DOHH2 (cell line): Measurements from ENCODE around the gene SERINC5.
A peak's percentile ranks its signal among the peaks of the same experiment; 100 is the strongest.

Experiments used
- H3F3A ChIP-seq: fragments of 200-600 bp; sonication (generic), shearing (Covaris generic); 2 replicates; pipeline ENCODE4 v1.6.0; 2016; ENCODE audit warnings: antibody characterized with exemption, mild to moderate bottlenecking; ENCODE audit not compliant: control insufficient read depth, insufficient read depth
- H3K27ac ChIP-seq: fragments of 200-600 bp; sonication (generic); 2 replicates; pipeline ENCODE4 v1.5.1; 2014; ENCODE audit warnings: low read depth, mild to moderate bottlenecking, low read length, moderate library complexity
- H3K27me3 ChIP-seq: fragments of 200-600 bp; sonication (generic); 2 replicates; pipeline ENCODE4 v1.6.1; 2014; ENCODE audit warnings: mild to moderate bottlenecking, low read length, mixed read lengths; ENCODE audit not compliant: control insufficient read depth
- H3K36me3 ChIP-seq: fragments of 200-600 bp; sonication (generic); 2 replicates; pipeline ENCODE4 v1.6.1; 2014; ENCODE audit warnings: mild to moderate bottlenecking, low read length, moderate library complexity, mixed read lengths; ENCODE audit not compliant: control insufficient read depth
- H3K4me1 ChIP-seq: fragments of 200-600 bp; sonication (generic); 2 replicates; pipeline ENCODE4 v1.6.1; 2014; ENCODE audit warnings: mild to moderate bottlenecking, low read length, mixed read lengths; ENCODE audit not compliant: control insufficient read depth
- H3K4me2 ChIP-seq: fragments of 200-600 bp; sonication (generic); 2 replicates; pipeline ENCODE4 v1.6.0; 2014; ENCODE audit warnings: mild to moderate bottlenecking, low read length, moderate library complexity
- H3K4me3 ChIP-seq: fragments of 200-600 bp; sonication (generic); 2 replicates; pipeline ENCODE4 v1.5.1; 2014; ENCODE audit warnings: mild to moderate bottlenecking, low read length, mixed read lengths
- H3K79me2 ChIP-seq: fragments of 200-600 bp; sonication (generic); 2 replicates; pipeline ENCODE4 v1.6.1; 2014; ENCODE audit warnings: mild to moderate bottlenecking, low read length, mixed read lengths; ENCODE audit not compliant: control insufficient read depth
- H3K9me2 ChIP-seq: fragments of 200-600 bp; sonication (generic); replicated peaks from 2 replicates; pipeline ENCODE4 v1.6.1; 2014; ENCODE audit warnings: mild to moderate bottlenecking, low read length, mixed read lengths; ENCODE audit not compliant: control insufficient read depth
- H3K9me3 ChIP-seq: fragments of 200-600 bp; sonication (generic); 2 replicates; pipeline ENCODE4 v1.6.1; 2014; ENCODE audit warnings: antibody characterized with exemption, low read length, mixed read lengths; ENCODE audit not compliant: control insufficient read depth, insufficient read depth
- H4K20me1 ChIP-seq: fragments of 200-600 bp; sonication (generic); 2 replicates; pipeline ENCODE4 v1.6.0; 2014; ENCODE audit warnings: low read depth, mild to moderate bottlenecking, antibody characterized with exemption, low read length, moderate library complexity; ENCODE audit not compliant: control insufficient read depth, insufficient read depth
- EZH2phosphoT487 ChIP-seq: fragments of 200-600 bp; sonication (generic); IDR thresholded peaks from 2 replicates; pipeline ENCODE4 v1.6.1; 2017; ENCODE audit warnings: borderline replicate concordance, mild to moderate bottlenecking, antibody characterized with exemption, low read length, moderate library complexity, mixed read lengths
- TF ChIP-seq, protein P1 (sequence below): fragments of 200-600 bp; sonication (generic); IDR thresholded peaks from one replicate; pipeline ENCODE4 v1.5.1; 2014; ENCODE audit warnings: antibody characterized with exemption, mild to moderate bottlenecking, low read depth, low read length; ENCODE audit not compliant: poor library complexity, severe bottlenecking

Gene SERINC5

GRCh38 chr5:80083101-80083890 is 172.6 kb downstream of the SERINC5 start:
- 0 out of 2 replicates have a peak, but pooled peaks cover 2% of the 10 kb centered on the region for H3K27me3 ChIP-seq
- no peaks in the 10 kb centered on the region for H3K36me3 ChIP-seq
- no peaks in the 10 kb centered on the region for H3K79me2 ChIP-seq
- no peaks in the 10 kb centered on the region for H3K9me3 ChIP-seq
- no peak overlapping the region for H3K4me3 ChIP-seq
- peak overlapping the region; percentile 20; the same call in 1 of the 2 replicates for H3K4me2 ChIP-seq
- no peak for TF ChIP-seq EZH2phosphoT487
- TF ChIP-seq, protein P1, sequence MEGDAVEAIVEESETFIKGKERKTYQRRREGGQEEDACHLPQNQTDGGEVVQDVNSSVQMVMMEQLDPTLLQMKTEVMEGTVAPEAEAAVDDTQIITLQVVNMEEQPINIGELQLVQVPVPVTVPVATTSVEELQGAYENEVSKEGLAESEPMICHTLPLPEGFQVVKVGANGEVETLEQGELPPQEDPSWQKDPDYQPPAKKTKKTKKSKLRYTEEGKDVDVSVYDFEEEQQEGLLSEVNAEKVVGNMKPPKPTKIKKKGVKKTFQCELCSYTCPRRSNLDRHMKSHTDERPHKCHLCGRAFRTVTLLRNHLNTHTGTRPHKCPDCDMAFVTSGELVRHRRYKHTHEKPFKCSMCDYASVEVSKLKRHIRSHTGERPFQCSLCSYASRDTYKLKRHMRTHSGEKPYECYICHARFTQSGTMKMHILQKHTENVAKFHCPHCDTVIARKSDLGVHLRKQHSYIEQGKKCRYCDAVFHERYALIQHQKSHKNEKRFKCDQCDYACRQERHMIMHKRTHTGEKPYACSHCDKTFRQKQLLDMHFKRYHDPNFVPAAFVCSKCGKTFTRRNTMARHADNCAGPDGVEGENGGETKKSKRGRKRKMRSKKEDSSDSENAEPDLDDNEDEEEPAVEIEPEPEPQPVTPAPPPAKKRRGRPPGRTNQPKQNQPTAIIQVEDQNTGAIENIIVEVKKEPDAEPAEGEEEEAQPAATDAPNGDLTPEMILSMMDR, result peak; percentile 67
- H4K20me1 ChIP-seq, result no peaks in the 10 kb centered on the region
- no peaks in the 10 kb centered on the region for H3K9me2 ChIP-seq
- no peak overlapping the region for H3K27ac ChIP-seq
- H3K4me1 ChIP-seq, result peaks cover 11% of the 10 kb centered on the region
- no peaks in the 10 kb centered on the region for H3F3A ChIP-seq

DNA sequence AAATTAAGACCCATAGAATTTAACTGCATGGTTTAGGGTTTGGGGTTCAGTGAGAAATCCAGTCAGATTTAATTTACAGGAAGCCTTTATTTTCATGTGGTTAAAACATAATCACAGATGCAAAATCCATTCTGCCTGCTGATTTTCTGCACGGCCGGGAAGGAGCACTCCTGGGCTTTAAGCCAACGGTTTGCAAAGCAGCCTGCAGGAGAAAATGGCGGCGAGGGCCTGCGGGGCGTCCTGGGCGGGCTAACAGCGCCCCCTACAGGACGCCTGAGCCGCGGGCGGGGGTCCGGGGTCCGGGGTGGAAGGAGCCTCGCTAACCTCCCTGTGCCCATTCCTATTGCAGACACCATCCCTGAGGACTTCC is 173.1 kb downstream of the SERINC5 start:
- Histone ChIP-seq H3K27ac (no peak overlapping the region), H3K9me3 (no peaks in the 10 kb centered on the region), H3K27me3 (0 out of 2 replicates have a peak, but pooled peaks cover 1% of the 10 kb centered on the region), H3K36me3 (no peaks in the 10 kb centered on the region), H3K9me2 (no peaks in the 10 kb centered on the region), H4K20me1 (no peaks in the 10 kb centered on the region), H3F3A (no peaks in the 10 kb centered on the region), H3K4me3 (no peak overlapping the region), H3K79me2 (no peaks in the 10 kb centered on the region), H3K4me1 (peaks cover 11% of the 10 kb centered on the region), H3K4me2 (peak overlapping the region; percentile 20; the same call in 1 of the 2 replicates)
- TF ChIP-seq, protein P1, result peak; percentile 88
- no peak for TF ChIP-seq EZH2phosphoT487

DNA sequence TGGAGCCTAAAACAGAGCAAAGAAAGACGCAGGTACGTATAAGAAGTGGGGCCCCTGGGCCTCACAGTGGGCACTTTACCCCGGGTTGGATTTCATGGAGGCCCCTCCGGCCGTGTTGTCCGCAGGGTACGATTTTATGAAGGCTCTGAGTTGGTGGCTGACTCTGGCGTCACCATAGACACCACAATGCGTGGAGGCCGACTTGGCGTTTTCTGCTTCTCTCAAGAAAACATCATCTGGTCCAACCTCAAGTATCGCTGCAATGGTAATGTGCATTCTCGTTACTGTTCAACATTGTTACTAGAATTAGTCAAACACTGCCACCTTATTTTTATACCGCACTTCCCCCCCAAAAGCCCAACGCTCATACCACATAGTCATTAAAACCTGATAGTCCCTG is 173.6 kb downstream of the SERINC5 start:
- TF ChIP-seq, protein P1, result no peak
- TF ChIP-seq EZH2phosphoT487, result no peak
- no peak overlapping the region for H3K4me3 ChIP-seq

More for the DNA sequence above, 173.6 kb downstream of the SERINC5 start:
- Histone ChIP-seq H3K36me3 (no peaks in the 10 kb centered on the region), H3K9me3 (no peaks in the 10 kb centered on the region), H3K27ac (no peak overlapping the region), H3K4me2 (no peak overlapping the region; the same call in 1 of the 2 replicates), H3K9me2 (no peaks in the 10 kb centered on the region), H3K79me2 (no peaks in the 10 kb centered on the region), H3K4me1 (peaks cover 11% of the 10 kb centered on the region), H3K27me3 (no peaks in the 10 kb centered on the region), H4K20me1 (no peaks in the 10 kb centered on the region), H3F3A (no peaks in the 10 kb centered on the region)
